ENCODE measurements around the gene RYK. TPM values are rescaled to one million over a fixed set of nuclear protein-coding genes. Genes with fewer than 3 reads are reported as not detected.

RYK gene
- total RNA-seq, 1 experiment from 2014 or later: 55.2 TPM

DNA sequence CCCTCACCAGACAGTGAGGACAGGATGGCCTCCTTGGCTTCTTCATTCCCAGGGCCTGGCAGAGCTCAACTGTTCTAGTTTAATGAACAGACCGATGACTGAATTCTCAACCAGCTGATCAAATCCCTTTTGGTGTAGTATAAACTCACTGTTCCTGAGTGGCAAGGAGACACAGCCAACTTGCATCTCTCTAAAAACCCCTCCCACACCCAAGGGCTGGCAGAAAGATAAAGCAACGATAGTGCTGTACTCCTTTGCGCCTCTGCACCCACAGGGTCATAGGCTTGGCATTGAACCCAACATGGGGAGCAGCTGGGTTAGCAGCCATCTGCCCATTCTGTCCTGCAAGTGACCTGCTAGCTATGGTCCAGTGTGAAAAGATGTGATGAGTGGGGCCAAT lies 103.2 kb downstream of the RYK start:
- no TSS peak for BruUV-seq (replicated peaks)
- ChIA-PET RAD21 (ENCODE audit: low non-redundant PET in 1 of 2, low total read pairs in 2 of 2, uncharacterized antibody in 2 of 2, unreplicated experiment in 2 of 2) (no interaction called here), POLR2A (no interaction called here)

DNA sequence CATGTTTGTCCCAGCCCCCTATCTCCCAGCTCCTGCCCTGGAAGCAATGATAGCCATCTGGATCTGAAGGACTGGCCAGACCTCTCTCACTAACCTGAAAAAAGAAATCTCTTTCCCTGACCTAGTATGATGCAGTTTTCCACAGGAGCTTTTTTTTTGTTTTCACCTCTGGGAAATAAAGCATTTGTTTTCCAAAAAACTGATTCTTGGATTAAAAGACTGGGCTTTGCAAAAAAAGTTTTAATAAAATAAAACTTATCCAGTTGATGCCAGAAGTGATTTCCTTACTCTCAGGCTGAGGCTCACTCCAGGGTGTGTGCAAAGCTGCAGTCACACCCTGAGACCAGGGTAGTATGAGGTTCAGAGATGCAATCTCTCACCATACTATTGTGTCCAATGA lies 104.0 kb downstream of the RYK start:
- Histone ChIP-seq H3K9me3 (ENCODE audit: control insufficient read depth in 1 of 2, insufficient read depth in 1 of 2, low read depth in 1 of 2, low read length in 2 of 2) (no peaks in the 10 kb centered on the region), H3K9ac (ENCODE audit: low read length) (no peak overlapping the region), H2AFZ (ENCODE audit: low read depth, low read length, poor library complexity, severe bottlenecking) (no peak overlapping the region), H4K20me1 (ENCODE audit: insufficient read depth) (no peaks in the 10 kb centered on the region; the same call in 1 of the 2 replicates), H3K36me3 (ENCODE audit: control insufficient read depth in 1 of 2, insufficient read depth in 2 of 2, low read length in 2 of 2) (no peaks in the 10 kb centered on the region), H3K4me2 (ENCODE audit: low read length) (no peak overlapping the region), H3K27me3 (ENCODE audit: insufficient read depth, low read length) (no peaks in the 10 kb centered on the region), H3K27ac (ENCODE audit: low read depth, low read length) (no peak overlapping the region), H3K4me1 (ENCODE audit: control insufficient read depth in 1 of 2, insufficient read depth in 2 of 2, low read length in 2 of 2) (peaks cover 0 to 10% of the 10 kb centered on the region in 2 experiments; a peak in 1 of 4 replicates), H3K79me2 (ENCODE audit: insufficient read depth, low read length) (no peaks in the 10 kb centered on the region), H3K9me2 (ENCODE audit: insufficient read depth) (no peaks in the 10 kb centered on the region), H3K4me3 (replicated peaks in 1 of 2; ENCODE audit: low read depth in 1 of 2, low read length in 2 of 2) (no peak overlapping the region)
- DNase-seq (ENCODE audit: low read depth, low spot score) (no peak), ATAC-seq (no peak)
- POLR2A ChIA-PET: no interaction called here
- RAD21 ChIA-PET (ENCODE audit: low non-redundant PET in 1 of 2, low total read pairs in 2 of 2, uncharacterized antibody in 2 of 2, unreplicated experiment in 2 of 2): no interaction called here
- CTCF ChIA-PET: no interaction called here
- intact Hi-C loops (cut with micrococcal nuclease): no loop called here
- BruUV-seq (replicated peaks): no TSS peak
- TF ChIP-seq FOSL1 (IDR thresholded peaks at IDR 0.05; ENCODE audit: low read depth): no peak
- no peak for TF ChIP-seq REST (IDR thresholded peaks at IDR 0.05; ENCODE audit: low read depth)

More for the DNA sequence above, 103.2 kb downstream of the RYK start:
- intact Hi-C loops (cut with micrococcal nuclease): no loop called here
- Histone ChIP-seq H3K4me1 (ENCODE audit: control insufficient read depth in 1 of 2, insufficient read depth in 2 of 2, low read length in 2 of 2) (peaks cover 0 to 10% of the 10 kb centered on the region in 2 experiments; a peak in 1 of 4 replicates), H3K4me2 (ENCODE audit: low read length) (no peak overlapping the region), H3K79me2 (ENCODE audit: insufficient read depth, low read length) (no peaks in the 10 kb centered on the region), H3K4me3 (replicated peaks in 1 of 2; ENCODE audit: low read depth in 1 of 2, low read length in 2 of 2) (no peak overlapping the region), H2AFZ (ENCODE audit: low read depth, low read length, poor library complexity, severe bottlenecking) (no peak overlapping the region), H3K36me3 (ENCODE audit: control insufficient read depth in 1 of 2, insufficient read depth in 2 of 2, low read length in 2 of 2) (no peaks in the 10 kb centered on the region), H3K9me2 (ENCODE audit: insufficient read depth) (no peaks in the 10 kb centered on the region), H3K9me3 (ENCODE audit: control insufficient read depth in 1 of 2, insufficient read depth in 1 of 2, low read depth in 1 of 2, low read length in 2 of 2) (no peaks in the 10 kb centered on the region), H4K20me1 (ENCODE audit: insufficient read depth) (no peaks in the 10 kb centered on the region; the same call in 1 of the 2 replicates), H3K9ac (ENCODE audit: low read length) (no peak overlapping the region), H3K27ac (ENCODE audit: low read depth, low read length) (no peak overlapping the region), H3K27me3 (ENCODE audit: insufficient read depth, low read length) (no peaks in the 10 kb centered on the region)
- ATAC-seq (no peak), DNase-seq (ENCODE audit: low read depth, low spot score) (no peak)
- TF ChIP-seq YY1 (IDR thresholded peaks at IDR 0.05; ENCODE audit: extremely low read depth, insufficient replicate concordance, low read depth, low read length) (no peak), SP1 (IDR thresholded peaks at IDR 0.05; ENCODE audit: low read depth) (no peak)
- CTCF ChIA-PET: no interaction called here

Measured in HCT116 (cell line).